CD8-positive, alpha-beta memory T cell (primary cell): ENCODE data around the gene NKAIN2. TPM values are rescaled to one million over a fixed set of nuclear protein-coding genes. Genes with fewer than 3 reads are reported as not detected.
"Not testable (repeated sequence)": the region's sequence is repeated elsewhere in the genome, so short reads cannot be mapped to it uniquely, and the experiment has no call there.

ENCODE experiments used
- CTCF ChIA-PET: fragments of 350-600 bp; sonication (Branson Sonifier 250); formaldehyde crosslinking; loops from one replicate; lab custom pipeline; 2021; ENCODE audit warnings: antibody characterized with exemption; lab: Charles Lee
- POLR2A ChIA-PET: fragments of 350-600 bp; sonication (Branson Sonifier 250); formaldehyde crosslinking; loops from one replicate; lab custom pipeline; 2021; ENCODE audit warnings: antibody characterized with exemption; lab: Charles Lee
- DNase-seq, 5 donors: peaks; one replicate each; pipeline versions ENCODE4 v3.0.0 to v3.0.0-alpha.2; 2020 to 2022; ENCODE audit warnings: mixed read lengths in 1 of 5
- H3K27ac ChIP-seq: one replicate; pipeline ENCODE4 v1.7.0; 2013; ENCODE audit warnings: low read depth, mild to moderate bottlenecking, low read length, moderate library complexity
- H3K27me3 ChIP-seq: 2 replicates; pipeline ENCODE4 v1.7.0; 2013; ENCODE audit warnings: low read length, mild to moderate bottlenecking; ENCODE audit not compliant: insufficient read depth, poor library complexity, severe bottlenecking
- H3K36me3 ChIP-seq: 2 replicates; pipeline ENCODE4 v1.7.0; 2013; ENCODE audit warnings: mild to moderate bottlenecking, low read length, moderate library complexity; ENCODE audit not compliant: insufficient read depth
- H3K4me1 ChIP-seq: 2 replicates; pipeline ENCODE4 v1.7.0; 2013; ENCODE audit warnings: mild to moderate bottlenecking, low read length, moderate library complexity; ENCODE audit not compliant: insufficient read depth
- H3K4me3 ChIP-seq: 2 replicates; pipeline ENCODE4 v1.7.0; 2013; ENCODE audit warnings: mild to moderate bottlenecking, low read length
- H3K9me3 ChIP-seq: 2 replicates; pipeline ENCODE4 v1.7.0; 2013; ENCODE audit warnings: mild to moderate bottlenecking, low read length
- H3K27ac Mint-ChIP-seq, 8 donors: one replicate each; pipeline ENCODE4 v1.8.0; 2020 to 2021; ENCODE audit warnings: mixed read lengths in 8 of 8, mild to moderate bottlenecking in 6 of 8, inconsistent platforms in 3 of 8, moderate library complexity in 3 of 8
- H3K27me3 Mint-ChIP-seq, 2 donors: one replicate each; pipeline ENCODE4 v1.8.0; 2020 to 2021; ENCODE audit warnings: mixed read lengths in 2 of 2, mild to moderate bottlenecking in 1 of 2, moderate library complexity in 1 of 2
- H3K36me3 Mint-ChIP-seq, 3 donors: one replicate each; pipeline ENCODE4 v1.8.0; 2020 to 2021; ENCODE audit warnings: mixed read lengths in 3 of 3, inconsistent platforms in 1 of 3, mild to moderate bottlenecking in 1 of 3
- H3K4me1 Mint-ChIP-seq, 3 donors: one replicate each; pipeline ENCODE4 v1.8.0; 2020 to 2021; ENCODE audit warnings: mixed read lengths in 3 of 3, inconsistent platforms in 1 of 3, mild to moderate bottlenecking in 1 of 3
- H3K4me3 Mint-ChIP-seq, 7 donors: one replicate each; pipeline ENCODE4 v1.8.0; 2020 to 2021; ENCODE audit warnings: mixed read lengths in 7 of 7, mild to moderate bottlenecking in 6 of 7, moderate library complexity in 4 of 7, inconsistent platforms in 2 of 7
- H3K9me3 Mint-ChIP-seq, 5 donors: one replicate each; pipeline ENCODE4 v1.8.0; 2020 to 2022; ENCODE audit warnings: mixed read lengths in 5 of 5, mild to moderate bottlenecking in 3 of 5, moderate library complexity in 2 of 5, inconsistent platforms in 1 of 5
- polyA plus RNA-seq: library from polyadenylated mRNA; unstranded; fragments of 300-500 nt; fragmentation: Illumina TruSeq; gene quantifications from one replicate; pipeline ENCODE4 v1.2.3, GENCODE V29; 2021
- total RNA-seq, 2 experiments: library from RNA; stranded (reverse); gene quantifications; one replicate each; pipeline ENCODE4 v1.2.3, GENCODE V29; 2021

Gene NKAIN2
- total and polyA plus RNA-seq, 3 experiments from 2014 or later, result not detected

- Mint-ChIP-seq H3K36me3 (no peaks in the 10 kb centered on the region), H3K27ac (peak overlapping the region in 1 of 8 donors; percentile 50), H3K27me3 (no peaks in the 10 kb centered on the region), H3K9me3 (peaks cover 0 to 10% (median 2%) of the 10 kb centered on the region in 5 donors), H3K4me3 (no peak overlapping the region), H3K4me1 (no peaks in the 10 kb centered on the region)
- no peaks in the 10 kb centered on the region for H3K36me3 ChIP-seq
- no peaks in the 10 kb centered on the region for H3K9me3 ChIP-seq
- no peak overlapping the region for H3K27ac ChIP-seq
- no peaks in the 10 kb centered on the region for H3K27me3 ChIP-seq
- DNase-seq, result no peak
- no peak overlapping the region for H3K4me3 ChIP-seq
- ChIA-PET POLR2A (no interaction called here), CTCF (no interaction called here)
- H3K4me1 ChIP-seq, result no peaks in the 10 kb centered on the region
Observed at GRCh38 chr6:124396361-124396760, 592.7 kb downstream of the NKAIN2 start.

GRCh38 chr6:124400261-124400999 is 596.8 kb downstream of the NKAIN2 start:
- no peak overlapping the region for H3K27ac Mint-ChIP-seq
- CTCF ChIA-PET, result no interaction called here
- no peak overlapping the region for H3K27ac ChIP-seq
- POLR2A ChIA-PET, result no interaction called here
- no peaks in the 10 kb centered on the region for H3K27me3 ChIP-seq
- H3K36me3 ChIP-seq, result no peaks in the 10 kb centered on the region
- H3K4me1 ChIP-seq, result no peaks in the 10 kb centered on the region
- no peak overlapping the region for H3K4me3 ChIP-seq
- H3K9me3 ChIP-seq, result no peaks in the 10 kb centered on the region
- peaks cover 0 to 9% (median 2%) of the 10 kb centered on the region in 5 donors for H3K9me3 Mint-ChIP-seq
- no peaks in the 10 kb centered on the region for H3K27me3 Mint-ChIP-seq
- H3K4me3 Mint-ChIP-seq, result no peak overlapping the region
- DNase-seq, result no peak
- H3K4me1 Mint-ChIP-seq, result no peaks in the 10 kb centered on the region
- no peaks in the 10 kb centered on the region for H3K36me3 Mint-ChIP-seq

- H3K9me3 ChIP-seq, H3K4me3 ChIP-seq, H3K36me3 Mint-ChIP-seq, H3K4me1 Mint-ChIP-seq, H3K4me3 Mint-ChIP-seq, H3K27ac Mint-ChIP-seq, POLR2A ChIA-PET, H3K36me3 ChIP-seq, H3K27me3 Mint-ChIP-seq, H3K27ac ChIP-seq, H3K27me3 ChIP-seq, DNase-seq, H3K4me1 ChIP-seq, H3K9me3 Mint-ChIP-seq, CTCF ChIA-PET: not testable (repeated sequence)
Observed at GRCh38 chr6:124410425-124410824, 606.8 kb downstream of the NKAIN2 start.

GRCh38 chr6:124412657-124413056 is 609.0 kb downstream of the NKAIN2 start:
- H3K36me3 ChIP-seq, POLR2A ChIA-PET, H3K36me3 Mint-ChIP-seq, H3K27me3 ChIP-seq, H3K27ac ChIP-seq, CTCF ChIA-PET, H3K9me3 ChIP-seq, H3K4me1 Mint-ChIP-seq, H3K9me3 Mint-ChIP-seq, H3K4me3 Mint-ChIP-seq, H3K27ac Mint-ChIP-seq, H3K4me1 ChIP-seq, H3K4me3 ChIP-seq, DNase-seq, H3K27me3 Mint-ChIP-seq: not testable (repeated sequence)

- POLR2A ChIA-PET, result no interaction called here
- H3K36me3 ChIP-seq, result no peaks in the 10 kb centered on the region
Observed at GRCh38 chr6:124420116-124420840, 616.6 kb downstream of the NKAIN2 start.

GRCh38 chr6:124423621-124424020 is 620.0 kb downstream of the NKAIN2 start:
- no peaks in the 10 kb centered on the region for H3K4me1 Mint-ChIP-seq
- H3K27me3 Mint-ChIP-seq, result no peaks in the 10 kb centered on the region
- no peaks in the 10 kb centered on the region for H3K36me3 ChIP-seq
- no peaks in the 10 kb centered on the region for H3K27me3 ChIP-seq
- H3K27ac ChIP-seq, result no peak overlapping the region
- ChIA-PET CTCF (no interaction called here), POLR2A (no interaction called here)
- no peak overlapping the region for H3K4me3 ChIP-seq
- no peak for DNase-seq
- no peaks in the 10 kb centered on the region for H3K9me3 ChIP-seq
- no peaks in the 10 kb centered on the region for H3K36me3 Mint-ChIP-seq
- no peak overlapping the region for H3K4me3 Mint-ChIP-seq
- no peak overlapping the region for H3K27ac Mint-ChIP-seq
- H3K4me1 ChIP-seq, result no peaks in the 10 kb centered on the region
- H3K9me3 Mint-ChIP-seq, result peaks cover 0 to 27% (median 2%) of the 10 kb centered on the region in 5 donors

More at GRCh38 chr6:124420116-124420840, 616.6 kb downstream of the NKAIN2 start:
- H3K27me3 Mint-ChIP-seq, result no peaks in the 10 kb centered on the region
- no peaks in the 10 kb centered on the region for H3K36me3 Mint-ChIP-seq
- CTCF ChIA-PET, result no interaction called here
- H3K27ac Mint-ChIP-seq, result no peak overlapping the region
- H3K4me1 Mint-ChIP-seq, result no peaks in the 10 kb centered on the region
- H3K9me3 Mint-ChIP-seq, result peaks cover 0 to 11% (median 2%) of the 10 kb centered on the region in 5 donors
- Histone ChIP-seq H3K9me3 (no peaks in the 10 kb centered on the region), H3K27me3 (no peaks in the 10 kb centered on the region), H3K4me1 (no peaks in the 10 kb centered on the region), H3K27ac (no peak overlapping the region), H3K4me3 (no peak overlapping the region)
- no peak for DNase-seq
- H3K4me3 Mint-ChIP-seq, result no peak overlapping the region

DNA sequence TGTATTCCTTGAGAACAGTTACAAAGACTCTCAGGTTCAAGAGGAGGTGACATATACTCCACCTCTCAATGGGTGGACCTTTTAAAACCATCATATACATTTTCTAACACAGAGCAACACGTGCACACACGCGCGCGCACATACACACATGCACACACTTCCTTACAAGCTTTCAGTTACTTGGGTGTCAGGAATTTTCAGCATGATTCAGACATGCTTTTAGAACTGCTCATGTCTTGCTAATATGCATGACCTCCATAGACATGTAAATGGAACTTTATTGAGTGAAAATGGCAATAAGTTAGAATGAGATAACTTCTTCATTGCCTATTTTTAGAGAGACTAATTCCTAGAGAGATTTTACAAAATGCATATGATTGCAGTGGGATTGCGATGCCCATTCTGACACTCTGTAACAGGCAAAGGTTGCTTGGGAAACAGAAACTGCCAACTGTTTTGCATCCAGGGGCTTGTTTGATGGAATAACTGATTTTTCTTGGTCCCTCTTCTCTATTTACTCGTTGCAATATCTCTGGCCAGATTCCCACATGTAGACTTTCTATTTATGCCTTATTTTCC is 627.2 kb downstream of the NKAIN2 start:
- H3K27me3 Mint-ChIP-seq, result no peaks in the 10 kb centered on the region
- no peaks in the 10 kb centered on the region for H3K36me3 Mint-ChIP-seq
- no peak overlapping the region for H3K27ac Mint-ChIP-seq
- H3K4me3 ChIP-seq, result no peak overlapping the region
- H3K4me3 Mint-ChIP-seq, result no peak overlapping the region
- H3K36me3 ChIP-seq, result no peaks in the 10 kb centered on the region
- CTCF ChIA-PET, result no interaction called here
- no peaks in the 10 kb centered on the region for H3K4me1 Mint-ChIP-seq
- H3K27ac ChIP-seq, result no peak overlapping the region
- H3K27me3 ChIP-seq, result no peaks in the 10 kb centered on the region
- no peaks in the 10 kb centered on the region for H3K9me3 ChIP-seq
- POLR2A ChIA-PET, result no interaction called here
- no peaks in the 10 kb centered on the region for H3K4me1 ChIP-seq
- H3K9me3 Mint-ChIP-seq, result peaks cover 1 to 25% (median 2%) of the 10 kb centered on the region in 5 donors
- DNase-seq, result no peak

GRCh38 chr6:124432620-124433019 is 629.0 kb downstream of the NKAIN2 start:
- Mint-ChIP-seq H3K9me3 (peaks cover 0 to 14% (median 2%) of the 10 kb centered on the region in 5 donors), H3K4me3 (no peak overlapping the region)

More at GRCh38 chr6:124432620-124433019, 629.0 kb downstream of the NKAIN2 start:
- Mint-ChIP-seq H3K27me3 (peaks cover 0 to 2% of the 10 kb centered on the region in 2 donors), H3K27ac (no peak overlapping the region), H3K36me3 (no peaks in the 10 kb centered on the region), H3K4me1 (no peaks in the 10 kb centered on the region)
- no peaks in the 10 kb centered on the region for H3K9me3 ChIP-seq
- CTCF ChIA-PET, result no interaction called here
- no peak overlapping the region for H3K4me3 ChIP-seq
- H3K27me3 ChIP-seq, result no peaks in the 10 kb centered on the region
- no peak for DNase-seq
- H3K36me3 ChIP-seq, result no peaks in the 10 kb centered on the region
- no peaks in the 10 kb centered on the region for H3K4me1 ChIP-seq
- no peak overlapping the region for H3K27ac ChIP-seq
- POLR2A ChIA-PET, result no interaction called here
